Nucleus accumbens (tissue), 56 donors: Measurements from ENCODE around the gene CAMKK1.
A peak's percentile ranks its signal among the peaks of the same experiment; 100 is the strongest.

Experiments
- DNase-seq, 56 donors: peaks; one replicate each; lab custom pipeline; 2025; lab: John Stamatoyannopoulos, UW

CAMKK1 gene

DNA sequence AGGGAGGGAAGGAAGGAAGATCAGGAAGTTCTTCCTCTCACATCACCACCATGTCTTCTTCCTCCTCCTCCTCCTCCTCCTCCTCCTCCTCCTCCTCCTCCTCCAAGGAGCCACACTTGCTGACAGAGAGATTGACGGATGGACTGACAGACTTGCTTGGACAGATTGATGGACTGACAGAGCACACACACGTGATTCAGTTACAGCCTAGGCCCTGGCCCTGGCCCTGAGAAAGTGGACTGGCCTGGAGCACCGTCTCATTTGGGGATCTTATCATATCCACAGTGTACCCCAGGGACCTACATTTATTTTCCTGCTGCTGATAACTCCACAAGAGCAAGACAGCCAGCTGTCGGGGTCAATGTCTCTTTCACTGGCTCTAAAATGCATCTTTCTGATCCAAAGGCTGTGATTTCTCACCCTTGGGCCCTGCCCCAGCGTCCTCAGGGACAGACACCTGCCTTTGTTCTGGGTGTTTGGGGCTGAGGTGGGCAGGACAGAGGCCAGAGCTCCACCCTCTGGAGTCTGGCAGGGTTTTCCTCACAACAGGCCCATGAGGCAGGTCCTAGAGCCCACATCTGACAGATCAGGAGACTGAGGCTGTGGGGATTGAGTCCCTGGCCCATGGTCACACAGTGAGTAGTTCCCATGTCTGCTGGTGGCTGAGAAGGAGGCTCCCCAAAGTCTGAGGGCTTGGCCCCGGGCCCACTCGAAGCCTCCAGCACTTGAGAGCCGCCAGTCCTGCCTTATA lies 25.7 kb upstream of the CAMKK1 start:
- no peak for DNase-seq

DNA sequence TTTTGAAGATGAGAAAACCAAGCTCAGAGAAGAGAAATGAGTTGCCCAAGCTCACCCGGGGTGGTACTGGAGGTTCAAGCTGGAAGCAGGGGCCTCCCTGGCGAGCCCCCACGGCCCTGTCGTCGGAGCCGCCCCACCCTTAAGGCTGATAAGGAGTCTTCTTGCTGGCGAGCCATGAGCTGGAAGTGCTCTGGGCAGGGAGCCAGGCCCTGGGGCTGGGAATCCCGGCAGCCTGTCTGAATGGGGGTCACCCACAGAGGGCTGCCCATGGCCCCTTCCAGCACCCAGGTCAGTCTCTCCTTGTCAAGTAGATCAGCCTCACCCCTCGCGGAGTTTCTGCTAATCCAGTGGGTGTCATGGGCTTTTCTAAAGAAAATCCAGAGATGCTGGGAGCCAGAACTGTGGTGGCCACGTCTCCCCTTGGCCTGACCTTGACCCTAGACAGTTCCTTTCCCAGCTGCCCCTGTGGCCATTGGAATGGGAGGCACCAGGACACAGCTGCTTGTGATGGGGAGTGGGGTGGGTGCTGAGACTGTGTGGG lies 24.6 kb upstream of the CAMKK1 start:
- no peak for DNase-seq

DNA sequence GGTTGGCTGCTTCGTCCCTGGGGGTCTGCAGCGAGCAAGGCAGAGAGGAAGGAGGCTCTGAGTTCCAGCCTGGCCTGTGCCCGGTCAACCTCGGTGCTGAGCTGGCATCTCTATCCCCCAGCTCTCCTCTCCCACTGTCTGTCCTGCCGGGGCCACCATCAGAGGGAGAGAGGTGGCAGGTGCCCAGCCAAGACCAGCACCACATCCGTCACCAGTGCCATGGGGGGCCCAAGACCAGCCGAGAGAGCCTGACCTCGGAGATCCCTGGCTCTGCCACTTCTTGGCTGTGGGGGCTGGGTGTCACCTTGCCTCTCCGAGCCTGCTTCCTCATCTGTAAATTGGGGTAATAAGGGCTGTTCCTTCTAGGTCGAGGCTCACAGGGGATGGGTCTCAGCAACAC lies 24.0 kb upstream of the CAMKK1 start:
- no peak for DNase-seq

DNA sequence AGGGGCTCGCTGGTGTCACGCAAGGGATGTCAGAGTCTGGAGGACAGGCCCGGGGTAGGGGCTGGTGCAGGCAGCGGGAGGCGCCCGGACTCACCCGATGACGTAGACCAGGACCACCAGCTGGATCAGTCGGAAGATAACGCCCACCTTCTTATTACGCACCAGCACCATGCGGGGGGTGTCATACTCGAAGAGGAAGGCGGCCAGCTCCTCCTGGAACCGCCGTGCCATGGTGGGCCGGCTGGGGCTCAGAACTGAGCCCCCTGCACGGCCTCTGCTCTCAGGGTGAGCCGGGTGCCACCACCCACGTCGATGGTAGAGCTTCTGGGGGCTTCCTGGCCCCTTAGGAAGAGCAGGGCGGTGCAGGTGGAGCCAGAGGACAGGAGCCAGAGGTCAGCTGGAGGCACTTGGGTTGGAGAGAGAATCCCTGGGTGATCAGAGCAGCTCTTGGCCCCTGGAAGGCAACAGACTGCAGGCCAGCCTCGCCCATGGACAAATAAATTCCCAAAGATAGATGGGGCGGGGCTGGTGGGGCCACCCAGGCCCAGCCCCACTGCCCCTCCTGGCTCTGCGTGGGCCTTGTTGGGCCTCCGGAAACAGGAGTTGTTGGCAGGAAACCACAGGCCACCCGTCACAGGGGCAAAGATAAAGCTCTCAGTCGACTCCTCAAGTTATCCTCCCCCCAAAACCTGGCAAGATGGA lies 23.3 kb upstream of the CAMKK1 start, which contains the start of gene P2RX1:
P2RX1 (minus strand) TSS at position 471 of the 702 bp plus-strand sequence; CDS start at position 231, 240 bp downstream.
- peak in 3 of 56 donors; percentile 4 to 35 (median 26) for DNase-seq

DNA sequence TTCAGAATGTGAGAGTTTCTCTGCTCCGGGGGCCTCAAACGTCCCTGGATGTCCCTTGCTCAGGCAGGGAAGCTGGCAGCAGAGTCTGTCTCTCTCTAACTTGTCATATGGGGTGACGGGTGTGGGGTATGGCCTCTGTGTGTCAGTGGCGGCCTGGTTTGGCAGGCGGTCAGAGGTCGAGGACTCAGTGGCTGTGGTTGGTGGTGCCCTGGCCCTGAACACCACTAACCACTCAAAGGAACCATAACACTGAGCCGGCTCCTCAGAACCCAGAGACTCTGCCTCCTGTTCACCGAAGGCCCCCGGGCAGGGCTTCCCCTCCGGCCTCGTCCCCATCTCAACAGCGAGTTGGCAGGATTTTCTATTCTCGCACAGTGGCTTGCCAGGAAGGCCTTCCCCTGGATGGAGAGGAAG lies 22.7 kb upstream of the CAMKK1 start:
- DNase-seq, result no peak

DNA sequence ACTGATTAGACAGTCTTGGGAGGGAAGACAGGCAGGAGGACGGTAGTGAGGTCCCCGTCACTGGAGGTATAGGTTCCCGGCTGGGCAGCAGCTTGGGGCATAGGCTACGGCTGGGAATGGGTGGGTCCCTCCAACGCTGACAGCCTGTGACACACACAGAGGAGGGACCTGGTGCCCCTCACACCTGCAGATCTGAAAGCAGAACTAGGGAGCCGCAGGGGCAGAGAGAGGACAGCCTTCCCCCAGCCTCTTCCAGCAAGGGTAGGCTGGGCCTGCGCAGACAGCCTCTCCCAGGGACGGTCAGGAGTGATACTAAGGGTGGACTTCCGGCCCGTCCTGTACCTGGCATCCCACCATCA lies 21.4 kb upstream of the CAMKK1 start:
- no peak for DNase-seq

DNA sequence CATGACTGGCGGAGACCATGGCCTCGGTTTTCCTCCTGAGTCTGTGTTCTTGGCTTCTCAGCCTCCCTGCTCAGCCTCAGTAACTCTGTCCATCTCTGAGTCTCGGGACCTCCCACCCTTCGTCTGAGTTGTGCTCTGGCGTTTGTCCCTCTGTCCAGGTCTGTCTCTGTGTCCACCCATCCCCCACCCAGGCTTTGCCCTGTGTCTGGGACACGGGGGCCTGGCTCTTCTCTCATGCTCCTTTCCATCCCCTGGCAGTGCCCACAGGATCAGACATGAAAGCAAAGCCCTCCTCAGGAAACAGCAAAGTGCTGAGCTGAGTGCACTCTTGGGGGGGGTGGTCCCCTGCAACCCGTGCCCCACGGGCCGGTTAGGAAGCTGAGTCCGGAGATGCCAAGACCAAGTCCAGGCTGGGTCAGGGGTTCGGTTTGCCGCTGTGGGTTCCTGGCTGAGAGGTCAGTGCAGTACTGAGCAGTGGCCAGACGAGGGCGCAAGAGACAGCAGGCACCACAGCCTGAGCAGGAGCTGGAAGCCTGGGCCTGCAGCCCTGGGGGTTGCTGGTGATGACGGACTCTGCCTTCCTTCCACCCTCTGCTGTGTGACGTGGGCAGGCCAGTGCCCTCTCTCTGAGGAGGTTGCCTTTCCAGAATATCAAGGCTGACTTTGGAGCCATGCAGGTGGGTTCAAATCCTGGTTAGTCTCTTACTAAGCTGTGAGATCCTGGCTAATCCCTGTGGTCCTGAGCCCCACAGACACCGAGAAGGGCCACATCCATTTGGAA lies 20.9 kb upstream of the CAMKK1 start:
- DNase-seq, result peak in 51 of 56 donors; percentile 19 to 85 (median 61)

DNA sequence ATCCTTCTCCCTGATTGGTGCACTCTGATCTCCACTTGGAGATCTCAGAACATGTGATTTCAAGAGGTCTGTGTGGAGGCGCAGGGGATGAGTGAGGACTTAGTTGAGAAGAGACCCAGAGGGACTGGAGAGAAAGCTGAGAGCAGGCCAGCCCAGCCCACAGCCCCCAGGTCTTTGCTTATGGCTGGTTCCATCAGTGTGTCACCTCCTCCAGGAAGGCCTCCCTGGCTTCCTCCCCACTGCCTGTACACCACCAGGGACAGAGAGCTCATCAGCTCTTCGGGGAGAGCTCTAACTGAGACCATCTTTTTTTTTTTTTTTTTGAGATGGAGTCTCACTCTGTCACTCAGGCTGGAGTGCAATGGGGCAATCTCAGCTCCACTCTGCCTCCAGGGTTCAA lies 20.0 kb upstream of the CAMKK1 start:
- DNase-seq, result no peak

DNA sequence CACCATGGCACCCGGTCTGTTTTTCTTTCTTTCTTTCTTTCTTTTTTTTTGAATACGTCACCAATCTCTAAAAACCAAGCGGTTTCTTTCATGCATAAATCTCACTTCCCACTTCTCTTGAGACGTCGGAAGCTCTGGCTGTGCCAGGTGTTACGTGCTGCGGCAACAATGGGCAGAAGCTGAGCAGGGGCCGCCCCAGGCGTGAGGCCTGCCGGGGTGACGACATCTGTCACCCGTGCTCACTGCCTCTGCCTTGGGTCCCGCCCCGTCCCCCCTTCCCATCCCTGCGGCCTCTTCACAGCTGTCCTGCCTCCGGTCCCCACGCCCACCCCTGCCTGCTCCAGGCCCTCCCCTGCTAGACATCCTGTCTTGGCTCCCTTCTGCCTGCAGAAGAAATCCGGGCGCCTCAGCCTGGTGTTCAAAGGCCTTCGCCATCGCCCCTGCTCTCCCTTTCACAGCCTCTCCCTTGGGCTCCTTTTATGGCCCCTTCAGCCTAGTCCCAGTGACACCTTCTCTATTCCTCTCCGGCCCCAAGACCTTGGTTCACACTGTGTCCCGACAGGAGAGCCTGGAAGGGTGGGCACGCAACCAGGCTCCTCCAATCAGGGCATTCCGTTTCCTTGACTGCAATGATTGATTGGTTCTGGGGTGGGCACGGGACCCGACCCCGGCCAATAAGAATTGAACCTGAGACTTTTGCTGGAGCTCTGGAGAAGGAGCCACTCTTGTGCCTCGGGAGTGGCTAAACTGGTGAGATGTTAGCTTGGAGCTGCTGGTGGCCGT lies 18.6 kb upstream of the CAMKK1 start:
- DNase-seq, result peak in 2 of 56 donors; percentile 5 to 16

DNA sequence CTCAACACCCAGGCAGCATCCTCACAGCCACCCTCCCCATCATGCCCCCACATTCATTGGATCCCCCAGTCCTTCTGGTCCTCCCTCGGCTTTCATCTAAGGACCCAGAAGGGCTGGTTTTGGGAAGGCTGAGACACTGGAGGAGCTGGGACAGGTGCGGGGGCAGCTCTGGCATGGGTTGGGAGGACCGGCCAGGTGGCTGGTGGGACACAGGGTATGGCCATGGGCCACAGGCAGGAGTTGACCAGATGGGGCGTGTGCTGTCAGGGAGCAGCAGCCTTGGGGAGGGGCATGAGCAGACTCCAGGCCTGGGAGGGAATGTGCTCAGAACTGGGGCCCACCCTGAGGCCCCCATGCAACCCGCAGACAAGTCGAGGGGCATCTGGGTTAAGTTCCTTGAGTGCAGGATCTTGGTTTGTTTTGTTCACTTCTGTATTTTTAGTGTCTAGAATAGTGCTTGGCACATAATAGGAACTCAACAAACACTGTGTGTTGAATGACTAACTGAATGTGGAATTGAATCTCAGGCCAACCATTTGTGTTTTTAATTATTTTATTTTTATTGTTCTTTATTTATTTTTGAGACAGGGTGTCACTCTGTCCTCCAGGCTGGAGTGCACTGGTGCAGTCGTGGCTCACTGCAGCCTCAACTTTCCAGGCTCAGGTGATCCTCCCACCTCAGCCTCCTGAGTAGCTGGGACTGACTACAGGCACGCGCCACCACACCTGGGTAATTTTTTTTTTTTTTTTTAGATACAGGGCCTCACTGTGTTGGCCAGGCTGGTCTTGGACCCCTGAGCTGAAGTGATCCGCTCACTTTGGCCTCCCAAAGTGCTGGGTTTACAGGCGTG lies 17.8 kb upstream of the CAMKK1 start:
- DNase-seq, result no peak

DNA sequence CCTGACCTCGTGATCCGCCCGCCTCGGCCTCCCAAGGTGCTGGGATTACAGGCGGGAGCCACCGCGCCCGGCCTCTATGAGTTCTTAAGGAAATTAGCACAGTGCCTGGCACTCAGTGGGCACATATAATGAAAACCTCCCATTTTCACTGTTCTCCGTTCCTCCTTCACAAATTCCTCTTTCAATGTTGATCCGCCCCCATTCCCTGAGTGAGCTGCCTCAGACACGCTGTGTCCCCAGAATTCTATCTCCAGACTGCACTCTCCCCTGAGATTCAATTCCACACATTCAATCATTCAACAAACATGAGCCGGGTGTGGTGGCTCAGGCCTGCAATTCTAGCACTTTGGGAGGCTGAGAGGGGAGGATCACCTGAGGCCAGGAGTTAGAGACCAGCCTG lies 16.4 kb upstream of the CAMKK1 start:
- no peak for DNase-seq

DNA sequence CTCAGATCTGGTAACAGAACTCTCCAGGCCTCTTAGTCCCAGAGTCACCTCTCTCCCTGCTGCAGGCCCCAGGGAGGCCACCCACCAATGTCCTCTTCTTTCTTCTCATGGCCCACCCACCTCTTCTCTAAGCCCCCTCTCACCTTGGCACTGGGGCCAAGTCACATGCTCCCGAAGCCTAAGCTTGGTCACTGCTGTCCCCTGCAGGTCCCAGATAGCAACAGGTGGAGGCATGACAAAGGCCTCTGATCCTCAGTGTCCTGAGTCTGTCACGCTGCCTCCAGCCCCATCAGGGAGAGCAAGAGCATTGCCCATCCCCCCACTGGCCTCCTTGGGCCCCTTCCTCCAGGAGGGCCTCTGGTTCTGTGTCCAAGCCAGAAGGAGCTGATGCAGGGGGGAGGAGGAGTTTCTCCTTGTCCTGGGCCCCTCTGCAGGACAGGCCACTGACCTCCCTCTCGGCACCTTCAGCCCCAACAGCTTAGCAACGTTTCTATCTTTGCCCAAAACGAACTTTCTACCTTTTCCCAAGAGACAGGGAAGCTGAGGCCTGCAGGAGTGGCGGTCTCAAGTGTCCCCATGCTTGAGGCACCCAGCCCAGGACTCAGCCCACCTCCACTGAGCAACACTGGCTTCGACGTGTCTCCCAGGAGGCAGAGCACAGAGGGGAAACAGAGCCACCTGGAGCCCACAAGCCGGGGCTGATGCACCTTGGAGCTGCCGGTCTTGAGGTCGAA lies 14.8 kb upstream of the CAMKK1 start:
- no peak for DNase-seq

DNA sequence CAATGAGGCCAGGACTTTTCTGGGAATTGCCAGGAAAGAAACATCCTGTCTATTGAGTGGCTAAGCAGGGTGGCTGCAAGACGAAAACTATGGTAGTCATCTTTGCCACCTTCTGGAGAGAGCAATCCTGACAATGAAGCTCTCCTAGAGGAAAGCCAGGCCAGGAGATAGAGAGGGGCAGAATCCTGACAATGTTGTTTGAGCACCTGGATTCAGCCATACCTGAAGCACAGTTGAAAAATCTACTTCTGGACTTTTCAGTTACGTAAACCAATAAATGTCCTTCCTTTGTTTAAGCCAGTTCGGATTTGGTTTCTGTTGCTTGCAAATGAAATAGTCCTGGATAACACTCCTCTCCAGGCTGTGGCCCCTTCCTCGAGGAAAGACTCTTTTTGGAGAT lies 14.0 kb upstream of the CAMKK1 start:
- no peak for DNase-seq

DNA sequence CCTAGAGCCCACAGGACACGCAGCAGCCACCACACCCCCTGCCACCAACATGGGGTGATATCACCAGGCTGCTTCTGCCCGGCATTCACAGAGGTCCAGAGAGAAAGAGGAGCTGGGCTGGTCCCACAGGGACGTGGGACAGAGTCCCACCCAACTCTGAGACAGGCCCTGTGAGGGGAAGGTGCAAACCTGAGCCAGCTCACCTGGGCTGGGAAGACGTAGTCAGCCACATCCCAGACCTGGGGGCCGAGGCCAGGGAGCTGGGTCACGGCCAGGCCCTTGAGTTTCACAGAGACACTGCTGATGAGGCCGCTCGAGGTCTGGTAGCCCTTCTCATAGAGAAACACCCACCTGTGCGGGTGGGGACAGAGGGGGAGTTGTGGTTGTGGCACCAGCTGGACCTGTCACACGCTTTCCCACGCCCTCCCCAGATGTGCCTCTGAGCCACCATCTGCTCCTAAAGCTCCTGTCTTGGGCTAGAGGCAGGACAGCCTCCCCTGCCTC lies 12.2 kb upstream of the CAMKK1 start:
- DNase-seq, result no peak

DNA sequence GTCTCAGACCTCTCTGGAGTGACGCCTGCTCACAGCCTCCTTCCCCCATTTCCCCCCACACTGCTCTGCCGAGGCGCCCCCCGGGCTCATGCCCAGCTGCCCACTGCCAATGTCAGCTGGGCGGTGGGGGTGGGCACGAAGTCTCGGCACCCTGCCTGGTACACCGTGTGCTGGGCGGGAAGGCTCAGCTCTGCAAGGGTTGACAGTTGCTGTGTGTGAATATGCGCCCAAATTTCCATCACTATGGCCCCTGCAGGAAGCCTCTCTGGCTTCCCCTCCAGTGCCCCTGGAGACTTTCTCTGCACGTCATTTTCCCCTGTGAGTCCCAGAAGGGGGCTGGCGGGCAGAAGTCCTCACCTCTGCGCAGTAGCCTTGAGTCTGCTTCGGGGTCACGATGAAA lies 11.6 kb upstream of the CAMKK1 start:
- DNase-seq, result peak in 1 of 56 donors; percentile 44

DNA sequence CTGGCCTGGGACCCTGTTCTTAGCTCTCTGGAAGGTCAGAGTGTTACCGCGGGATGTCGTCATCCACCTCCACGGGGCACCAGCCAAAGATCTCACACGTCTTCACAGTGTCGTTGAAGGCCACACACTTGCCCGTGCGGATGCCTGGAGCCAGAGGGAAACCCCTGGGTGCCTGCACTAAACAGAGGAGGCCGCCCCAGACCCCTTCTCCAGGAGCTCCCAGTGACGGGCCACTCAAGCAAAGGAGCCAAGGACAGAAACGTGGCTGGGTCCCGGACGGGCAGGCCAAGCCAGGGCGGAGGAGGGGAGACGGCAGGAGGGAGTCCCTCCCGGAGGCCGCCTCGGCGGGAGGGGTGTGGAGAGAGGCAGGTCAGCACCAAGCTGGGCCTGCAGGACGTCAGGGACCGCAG lies 11.0 kb upstream of the CAMKK1 start:
- no peak for DNase-seq

DNA sequence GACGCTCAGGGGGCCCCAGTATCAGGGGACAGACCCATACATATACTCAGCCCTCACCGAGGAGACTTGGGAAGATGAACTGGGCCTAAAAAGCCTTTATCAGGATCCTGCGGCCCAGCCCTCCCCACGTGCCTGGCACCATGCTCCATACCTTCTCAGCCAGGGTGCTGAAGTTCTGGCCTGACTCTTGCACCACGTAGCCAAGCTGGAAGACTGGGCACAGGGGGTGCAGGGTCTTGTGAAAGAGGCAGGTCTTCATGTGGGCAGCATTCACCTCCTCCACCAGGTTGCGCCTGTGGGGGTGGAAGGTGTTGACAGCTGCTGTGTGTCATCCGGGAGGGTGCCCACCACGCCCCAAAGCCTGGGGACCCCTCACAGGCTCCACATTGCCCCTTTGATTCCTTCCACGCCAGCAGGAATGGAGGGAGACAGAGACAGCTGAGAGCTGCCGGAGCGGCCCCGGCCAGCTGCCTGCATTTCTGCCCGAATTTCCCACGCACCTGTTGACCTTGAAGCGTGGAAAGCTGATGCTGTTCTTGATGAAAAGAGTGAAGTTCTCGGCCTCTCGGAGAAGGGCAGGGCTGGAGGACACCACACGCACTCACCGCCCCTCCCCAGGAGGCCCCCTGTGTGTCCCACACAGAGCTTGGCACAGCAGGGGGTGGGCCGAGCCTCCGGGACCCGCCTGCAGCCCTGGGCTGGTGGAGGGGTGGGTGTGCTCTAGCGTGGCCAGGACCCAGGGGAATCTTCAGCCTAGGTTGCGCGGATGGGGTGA lies 10.4 kb upstream of the CAMKK1 start:
- no peak for DNase-seq

DNA sequence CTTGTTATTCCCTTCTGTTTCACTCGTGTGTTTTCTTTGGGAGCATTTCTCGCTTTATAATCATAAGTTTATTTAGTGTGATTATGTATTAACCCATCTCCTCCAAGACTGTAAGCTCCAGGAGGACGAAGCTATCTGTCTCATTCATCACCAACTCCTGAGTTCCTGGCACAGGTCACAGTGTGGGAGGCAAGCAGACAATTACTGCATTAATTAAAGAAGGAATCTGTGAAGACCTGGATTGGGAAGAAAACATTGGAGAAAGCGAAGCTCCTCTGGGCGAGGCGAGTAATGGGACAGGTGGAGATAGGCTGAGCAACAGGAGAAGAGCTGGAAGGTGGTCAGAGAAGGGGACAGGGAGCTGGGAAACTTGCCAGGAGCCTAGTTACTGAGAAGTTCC lies 7.8 kb upstream of the CAMKK1 start:
- no peak for DNase-seq
